ENCODE data around the gene ELOVL2.

ELOVL2 gene

GRCh38 chr6:11056871-11057270 is 12.8 kb upstream of the ELOVL2 start:
- no peak for DNase-seq (ENCODE audit: low read depth)

GRCh38 chr6:11055127-11055627 is 11.1 kb upstream of the ELOVL2 start:
- DNase-seq (ENCODE audit: low read depth) = no peak

GRCh38 chr6:11054722-11055121 is 10.6 kb upstream of the ELOVL2 start:
- no peak for DNase-seq (ENCODE audit: low read depth)

GRCh38 chr6:11053307-11053706 is 9.2 kb upstream of the ELOVL2 start:
- DNase-seq (ENCODE audit: low read depth) = no peak

- DNase-seq (ENCODE audit: low read depth) = no peak
Observed at GRCh38 chr6:11050731-11051130, 6.6 kb upstream of the ELOVL2 start.

- no peak for DNase-seq (ENCODE audit: low read depth)
Observed at GRCh38 chr6:11044712-11045167, 635 bp upstream of the ELOVL2 start.

GRCh38 chr6:11043378-11043960 is 636 bp downstream of the ELOVL2 start:
- DNase-seq (ENCODE audit: low read depth) = no peak

- no peak for DNase-seq (ENCODE audit: low read depth)
Observed at GRCh38 chr6:11042750-11043377, 1.2 kb downstream of the ELOVL2 start.

GRCh38 chr6:11042025-11042749 is 1.9 kb downstream of the ELOVL2 start:
- DNase-seq (ENCODE audit: low read depth) = no peak

- DNase-seq (ENCODE audit: low read depth) = no peak
Observed at GRCh38 chr6:11040134-11040533, 4.0 kb downstream of the ELOVL2 start.

GRCh38 chr6:11039040-11039439 is 5.1 kb downstream of the ELOVL2 start:
- no peak for DNase-seq (ENCODE audit: low read depth)

GRCh38 chr6:11036977-11037430 is 7.1 kb downstream of the ELOVL2 start:
- DNase-seq (ENCODE audit: low read depth) = no peak

- DNase-seq (ENCODE audit: low read depth) = no peak
Observed at GRCh38 chr6:11036351-11036740, 7.8 kb downstream of the ELOVL2 start.

GRCh38 chr6:11035616-11036350 is 8.3 kb downstream of the ELOVL2 start:
- DNase-seq (ENCODE audit: low read depth) = no peak

GRCh38 chr6:11033825-11034224 is 10.3 kb downstream of the ELOVL2 start:
- DNase-seq (ENCODE audit: low read depth) = peak; percentile 73

GRCh38 chr6:11030904-11031303 is 13.2 kb downstream of the ELOVL2 start:
- no peak for DNase-seq (ENCODE audit: low read depth)

- DNase-seq (ENCODE audit: low read depth) = no peak
Observed at GRCh38 chr6:11028959-11029358, 15.1 kb downstream of the ELOVL2 start.

- no peak for DNase-seq (ENCODE audit: low read depth)
Observed at GRCh38 chr6:11027565-11028110, 16.5 kb downstream of the ELOVL2 start.

GRCh38 chr6:11025921-11026635 is 18.0 kb downstream of the ELOVL2 start:
- no peak for DNase-seq (ENCODE audit: low read depth)

- DNase-seq (ENCODE audit: low read depth) = no peak
Observed at GRCh38 chr6:11025130-11025529, 19.0 kb downstream of the ELOVL2 start.

GRCh38 chr6:11023032-11023431 is 21.1 kb downstream of the ELOVL2 start:
- DNase-seq (ENCODE audit: low read depth) = no peak

Data from HS-5 (cell line).